ENCODE data around the gene PRKCE. TPM values are rescaled to one million over a fixed set of nuclear protein-coding genes. Genes with fewer than 3 reads are reported as not detected.

The PRKCE gene
- total RNA-seq, 2 experiments from 2014 or later = 24.9 to 26.2 TPM

- Mint-ChIP-seq H3K27ac (no peak overlapping the region), H3K36me3 (ENCODE audit: low read depth) (no peaks in the 10 kb centered on the region), H3K4me3 (no peak overlapping the region), H3K27me3 (no peaks in the 10 kb centered on the region), H3K9me3 (no peaks in the 10 kb centered on the region), H3K4me1 (ENCODE audit: low read depth) (no peaks in the 10 kb centered on the region)
- ChIA-PET POLR2A (no interaction called here), CTCF (no interaction called here)
- Histone ChIP-seq H3K27me3 (ENCODE audit: control insufficient read depth in 1 of 2, insufficient read depth in 2 of 2, low read length in 2 of 2) (no peaks in the 10 kb centered on the region), H3K9me3 (ENCODE audit: control insufficient read depth in 1 of 2, insufficient read depth in 1 of 2, low read length in 2 of 2) (no peaks in the 10 kb centered on the region), H3K4me1 (ENCODE audit: insufficient read depth, low read length) (no peaks in the 10 kb centered on the region), H3K4me3 (ENCODE audit: low read length) (no peak overlapping the region), H3K27ac (ENCODE audit: low read depth in 1 of 2, low read length in 2 of 2) (no peak overlapping the region), H3K36me3 (ENCODE audit: insufficient read depth, low read length) (no peaks in the 10 kb centered on the region)
- no peak for DNase-seq
- TF ChIP-seq, protein P1, sequence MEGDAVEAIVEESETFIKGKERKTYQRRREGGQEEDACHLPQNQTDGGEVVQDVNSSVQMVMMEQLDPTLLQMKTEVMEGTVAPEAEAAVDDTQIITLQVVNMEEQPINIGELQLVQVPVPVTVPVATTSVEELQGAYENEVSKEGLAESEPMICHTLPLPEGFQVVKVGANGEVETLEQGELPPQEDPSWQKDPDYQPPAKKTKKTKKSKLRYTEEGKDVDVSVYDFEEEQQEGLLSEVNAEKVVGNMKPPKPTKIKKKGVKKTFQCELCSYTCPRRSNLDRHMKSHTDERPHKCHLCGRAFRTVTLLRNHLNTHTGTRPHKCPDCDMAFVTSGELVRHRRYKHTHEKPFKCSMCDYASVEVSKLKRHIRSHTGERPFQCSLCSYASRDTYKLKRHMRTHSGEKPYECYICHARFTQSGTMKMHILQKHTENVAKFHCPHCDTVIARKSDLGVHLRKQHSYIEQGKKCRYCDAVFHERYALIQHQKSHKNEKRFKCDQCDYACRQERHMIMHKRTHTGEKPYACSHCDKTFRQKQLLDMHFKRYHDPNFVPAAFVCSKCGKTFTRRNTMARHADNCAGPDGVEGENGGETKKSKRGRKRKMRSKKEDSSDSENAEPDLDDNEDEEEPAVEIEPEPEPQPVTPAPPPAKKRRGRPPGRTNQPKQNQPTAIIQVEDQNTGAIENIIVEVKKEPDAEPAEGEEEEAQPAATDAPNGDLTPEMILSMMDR (IDR thresholded peaks at IDR 0.05) = no peak
- ATAC-seq (ENCODE audit: poor library complexity) = no peak
- intact Hi-C loops (cut with DNase I, micrococcal nuclease) = no loop called here
Observed at GRCh38 chr2:45911538-45911937, 260.1 kb downstream of the PRKCE start.

DNA sequence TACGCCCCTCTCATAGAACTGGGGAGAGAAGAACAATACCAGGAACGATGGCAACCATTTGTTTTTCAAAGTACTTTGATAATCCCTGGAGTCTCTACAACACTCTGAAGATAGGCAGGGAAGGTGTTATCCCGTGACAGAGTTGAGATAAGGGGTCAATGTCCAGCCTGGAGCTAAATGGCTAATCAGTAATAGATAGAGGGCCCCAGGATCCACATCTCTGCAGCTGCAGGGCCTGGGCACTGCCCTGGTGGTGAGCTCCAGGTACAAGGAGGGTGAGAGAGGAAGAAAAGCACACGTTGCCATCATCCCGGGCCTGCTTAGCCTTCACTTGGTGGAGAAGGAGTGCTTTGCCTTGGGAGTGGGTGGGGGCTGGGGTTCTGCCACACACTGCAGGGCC, 260.6 kb downstream of the PRKCE start:
- no peaks in the 10 kb centered on the region for H3K36me3 Mint-ChIP-seq (ENCODE audit: low read depth)
- intact Hi-C loops (cut with DNase I, micrococcal nuclease) = no loop called here
- ATAC-seq (ENCODE audit: poor library complexity) (no peak), DNase-seq (no peak)
- Histone ChIP-seq H3K27me3 (ENCODE audit: control insufficient read depth in 1 of 2, insufficient read depth in 2 of 2, low read length in 2 of 2) (no peaks in the 10 kb centered on the region), H3K36me3 (ENCODE audit: insufficient read depth, low read length) (no peaks in the 10 kb centered on the region), H3K4me3 (ENCODE audit: low read length) (no peak overlapping the region), H3K9me3 (ENCODE audit: control insufficient read depth in 1 of 2, insufficient read depth in 1 of 2, low read length in 2 of 2) (no peaks in the 10 kb centered on the region), H3K4me1 (ENCODE audit: insufficient read depth, low read length) (no peaks in the 10 kb centered on the region), H3K27ac (ENCODE audit: low read depth in 1 of 2, low read length in 2 of 2) (no peak overlapping the region)
- no peak overlapping the region for H3K4me3 Mint-ChIP-seq
- H3K27me3 Mint-ChIP-seq = no peaks in the 10 kb centered on the region
- H3K9me3 Mint-ChIP-seq = no peaks in the 10 kb centered on the region
- ChIA-PET POLR2A (no interaction called here), CTCF (no interaction called here)
- TF ChIP-seq, protein P1 (IDR thresholded peaks at IDR 0.05) = no peak
- H3K27ac Mint-ChIP-seq = no peak overlapping the region
- no peaks in the 10 kb centered on the region for H3K4me1 Mint-ChIP-seq (ENCODE audit: low read depth)

DNA sequence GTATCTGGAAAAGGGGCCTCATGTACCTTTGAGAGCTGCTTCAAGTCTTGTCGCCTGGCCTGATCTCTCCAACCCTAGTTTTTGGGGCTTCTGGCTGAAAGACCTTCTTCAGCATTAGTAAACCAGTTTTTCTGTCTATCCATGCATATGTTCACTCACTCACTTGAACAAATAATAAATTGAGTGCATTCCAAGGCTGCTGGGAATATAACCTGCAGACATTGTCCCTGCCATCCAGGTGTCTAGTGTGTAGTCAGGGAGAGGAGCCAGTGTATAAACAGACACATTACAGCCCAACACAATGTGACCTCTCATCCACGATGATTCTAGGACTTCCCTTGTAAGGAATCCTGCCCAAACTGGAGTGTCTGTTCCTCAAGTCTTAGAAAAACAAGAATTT, 262.1 kb downstream of the PRKCE start:
- H3K27me3 Mint-ChIP-seq = no peaks in the 10 kb centered on the region
- no peak overlapping the region for H3K4me3 ChIP-seq (ENCODE audit: low read length)
- no peaks in the 10 kb centered on the region for H3K36me3 ChIP-seq (ENCODE audit: insufficient read depth, low read length)
- no peaks in the 10 kb centered on the region for H3K9me3 ChIP-seq (ENCODE audit: control insufficient read depth in 1 of 2, insufficient read depth in 1 of 2, low read length in 2 of 2)
- CTCF ChIA-PET = no interaction called here
- H3K4me1 Mint-ChIP-seq (ENCODE audit: low read depth) = no peaks in the 10 kb centered on the region
- POLR2A ChIA-PET = no interaction called here
- TF ChIP-seq, protein P1 (IDR thresholded peaks at IDR 0.05) = no peak
- H3K27me3 ChIP-seq (ENCODE audit: control insufficient read depth in 1 of 2, insufficient read depth in 2 of 2, low read length in 2 of 2) = no peaks in the 10 kb centered on the region
- DNase-seq = no peak
- no peak overlapping the region for H3K4me3 Mint-ChIP-seq
- H3K36me3 Mint-ChIP-seq (ENCODE audit: low read depth) = no peaks in the 10 kb centered on the region
- no peaks in the 10 kb centered on the region for H3K9me3 Mint-ChIP-seq
- H3K27ac ChIP-seq (ENCODE audit: low read depth in 1 of 2, low read length in 2 of 2) = no peak overlapping the region
- intact Hi-C loops (cut with DNase I, micrococcal nuclease) = no loop called here
- no peaks in the 10 kb centered on the region for H3K4me1 ChIP-seq (ENCODE audit: insufficient read depth, low read length)
- ATAC-seq (ENCODE audit: poor library complexity) = no peak
- H3K27ac Mint-ChIP-seq = no peak overlapping the region
